Thoracic aorta (tissue), 2 donors: ENCODE results near the gene WEE1. TPM values are rescaled to one million over a fixed set of nuclear protein-coding genes. Genes with fewer than 3 reads are reported as not detected.

ENCODE experiments used
- ATAC-seq: fragments of 150-250 bp; one replicate; pipeline ENCODE4 v1.8.0; 2017; ENCODE audit warnings: low read depth; ENCODE audit not compliant: insufficient number of reproducible peaks, low FRiP score
- DNase-seq: peaks from one replicate; pipeline ENCODE4 v3.0.0-alpha.2; 2020; ENCODE audit warnings: low spot score
- H3K27ac ChIP-seq, 2 donors: fragments of 200-600 bp; sonication (generic); 1 replicate in 1 of 2; 2 replicates in 1 of 2; pipeline ENCODE4 v1.5.1; 2016; ENCODE audit warnings: mild to moderate bottlenecking in 2 of 2, moderate library complexity in 2 of 2
- H3K27me3 ChIP-seq: fragments of 200-600 bp; sonication (generic); replicated peaks from 2 replicates; pipeline ENCODE4 v1.6.0; 2016; ENCODE audit warnings: mild to moderate bottlenecking; ENCODE audit not compliant: insufficient read depth
- H3K36me3 ChIP-seq: fragments of 200-600 bp; sonication (generic); one replicate; pipeline ENCODE4 v1.5.1; 2016
- H3K4me1 ChIP-seq, 2 donors: fragments of 200-600 bp; sonication (generic); 1 replicate in 1 of 2; 2 replicates in 1 of 2; pipeline versions ENCODE4 v1.5.1 to v1.6.0; 2016; ENCODE audit warnings: low read depth in 2 of 2, mild to moderate bottlenecking in 1 of 2; ENCODE audit not compliant: control insufficient read depth in 1 of 2
- H3K4me3 ChIP-seq: fragments of 200-600 bp; sonication (generic); 2 replicates; pipeline ENCODE4 v1.5.1; 2016; ENCODE audit warnings: mild to moderate bottlenecking
- H3K9me3 ChIP-seq: fragments of 200-600 bp; sonication (generic); 2 replicates; pipeline ENCODE4 v1.5.1; 2016
- CTCF ChIP-seq: fragments of 200-600 bp; sonication (generic); IDR thresholded peaks from one replicate; pipeline ENCODE4 v1.5.1; 2019; ENCODE audit warnings: antibody characterized with exemption
- total RNA-seq, 2 donors: library from RNA; depleted of rRNA; stranded (reverse); fragments of >200 nt; gene quantifications; one replicate each; pipeline versions ENCODE4 v1.1.0 to v1.2.3, GENCODE V29; 2016

Gene WEE1
- total RNA-seq, 2 donors from 2014 or later: 36.9 to 44.3 TPM

GRCh38 chr11:9606809-9607510, 33.5 kb downstream of the WEE1 start:
- ATAC-seq: no peak
- Histone ChIP-seq H3K4me3 (no peak overlapping the region), H3K36me3 (no peaks in the 10 kb centered on the region), H3K4me1 (peaks cover 0 to under 1% of the 10 kb centered on the region in 2 donors), H3K27ac (no peak overlapping the region), H3K9me3 (no peaks in the 10 kb centered on the region), H3K27me3 (no peaks in the 10 kb centered on the region)
- no peak for TF ChIP-seq CTCF
- no peak for DNase-seq

GRCh38 chr11:9607511-9607899, 34.0 kb downstream of the WEE1 start:
- no peak overlapping the region for H3K4me3 ChIP-seq
- H3K27ac ChIP-seq: no peak overlapping the region
- no peak for TF ChIP-seq CTCF
- DNase-seq: no peak
- no peaks in the 10 kb centered on the region for H3K27me3 ChIP-seq
- no peaks in the 10 kb centered on the region for H3K36me3 ChIP-seq
- H3K4me1 ChIP-seq: peaks cover 3 to 6% of the 10 kb centered on the region in 2 donors
- ATAC-seq: no peak
- no peaks in the 10 kb centered on the region for H3K9me3 ChIP-seq

GRCh38 chr11:9609002-9609759, 35.7 kb downstream of the WEE1 start:
- TF ChIP-seq CTCF: no peak
- H3K9me3 ChIP-seq: no peaks in the 10 kb centered on the region
- no peak overlapping the region for H3K27ac ChIP-seq
- H3K4me3 ChIP-seq: no peak overlapping the region
- DNase-seq (no peak), ATAC-seq (no peak)
- peaks cover 7 to 11% of the 10 kb centered on the region in 2 donors for H3K4me1 ChIP-seq
- H3K36me3 ChIP-seq: no peaks in the 10 kb centered on the region
- H3K27me3 ChIP-seq: no peaks in the 10 kb centered on the region

- DNase-seq: no peak
- TF ChIP-seq CTCF: no peak
- no peak overlapping the region for H3K27ac ChIP-seq
- H3K27me3 ChIP-seq: no peaks in the 10 kb centered on the region
- peaks cover 10 to 17% of the 10 kb centered on the region in 2 donors for H3K4me1 ChIP-seq
- no peaks in the 10 kb centered on the region for H3K9me3 ChIP-seq
- no peak overlapping the region for H3K4me3 ChIP-seq
- H3K36me3 ChIP-seq: no peaks in the 10 kb centered on the region
- no peak for ATAC-seq
Observed at GRCh38 chr11:9609841-9610240, 36.4 kb downstream of the WEE1 start.

- peak; percentile 92 for TF ChIP-seq CTCF
- ATAC-seq (peak; percentile 86), DNase-seq (peak; percentile 69)
- Histone ChIP-seq H3K4me3 (peak overlapping the region; percentile 68), H3K4me1 (peaks cover 18 to 25% of the 10 kb centered on the region in 2 donors), H3K27me3 (no peaks in the 10 kb centered on the region), H3K9me3 (no peaks in the 10 kb centered on the region), H3K36me3 (no peaks in the 10 kb centered on the region), H3K27ac (peak overlapping the region; percentile 97 to 99)
Observed at GRCh38 chr11:9613118-9613829, 39.8 kb downstream of the WEE1 start.
